CD14-positive monocyte (primary cell): ENCODE results near the gene HTRA3. TPM values are rescaled to one million over a fixed set of nuclear protein-coding genes. Genes with fewer than 3 reads are reported as not detected.

Source experiments
- DNase-seq, 3 donors: peaks; one replicate each; pipeline ENCODE4 v3.0.0-alpha.2; 2011 to 2022
- H2AFZ ChIP-seq: 2 replicates; pipeline ENCODE4 v1.6.0; 2012; ENCODE audit warnings: mild to moderate bottlenecking, low read depth, low read length, inconsistent platforms; ENCODE audit not compliant: insufficient read depth, poor library complexity, severe bottlenecking
- H3K27ac ChIP-seq, 2 donors: 1 replicate in 1 of 2; 2 replicates in 1 of 2; pipeline ENCODE4 v1.5.1; 2012 to 2013; ENCODE audit warnings: low read length in 2 of 2, control low read depth in 1 of 2, inconsistent platforms in 1 of 2, low read depth in 1 of 2, mild to moderate bottlenecking in 1 of 2
- H3K27me3 ChIP-seq, 2 donors: one replicate each; pipeline versions ENCODE4 v1.6.0 to v1.6.1; 2011 to 2013; ENCODE audit warnings: low read length in 2 of 2; ENCODE audit not compliant: control insufficient read depth in 2 of 2, insufficient read depth in 2 of 2
- H3K36me3 ChIP-seq, 2 donors: replicated peaks in 1 of 2; 1 replicate in 1 of 2; 2 replicates in 1 of 2; pipeline versions ENCODE4 v1.5.1 to v1.6.1; 2012 to 2013; ENCODE audit warnings: low read length in 2 of 2, control low read depth in 1 of 2, inconsistent platforms in 1 of 2, mild to moderate bottlenecking in 1 of 2; ENCODE audit not compliant: insufficient read depth in 2 of 2, control insufficient read depth in 1 of 2
- H3K4me1 ChIP-seq, 2 donors: 1 replicate in 1 of 2; 2 replicates in 1 of 2; pipeline versions ENCODE4 v1.5.1 to v1.6.1; 2012 to 2013; ENCODE audit warnings: low read length in 2 of 2, control low read depth in 1 of 2, inconsistent platforms in 1 of 2, mild to moderate bottlenecking in 1 of 2, moderate library complexity in 1 of 2; ENCODE audit not compliant: insufficient read depth in 2 of 2, control insufficient read depth in 1 of 2
- H3K4me2 ChIP-seq: replicated peaks from 2 replicates; pipeline ENCODE3; 2012; ENCODE audit warnings: low read length, moderate library complexity, mild to moderate bottlenecking; ENCODE audit not compliant: poor library complexity, severe bottlenecking; ENCODE audit errors: extremely low read depth
- H3K4me3 ChIP-seq, 3 experiments: fragments of 200-600 bp in 1 of 3; sonication (generic) in 1 of 3; replicated peaks in 1 of 3; 1 replicate in 2 of 3; 2 replicates in 1 of 3; pipeline ENCODE4 v1.5.1; 2011 to 2013; ENCODE audit warnings: low read length in 3 of 3, mild to moderate bottlenecking in 3 of 3, control low read depth in 2 of 3, low read depth in 2 of 3, inconsistent platforms in 1 of 3, moderate library complexity in 1 of 3
- H3K79me2 ChIP-seq: 2 replicates; pipeline ENCODE4 v1.6.0; 2012; ENCODE audit warnings: mild to moderate bottlenecking, control low read depth, inconsistent platforms, low read length, moderate library complexity; ENCODE audit not compliant: insufficient read depth
- H3K9ac ChIP-seq: 2 replicates; pipeline ENCODE4 v1.6.0; 2017; ENCODE audit warnings: low read length, mild to moderate bottlenecking; ENCODE audit not compliant: insufficient read depth, poor library complexity, severe bottlenecking
- H3K9me3 ChIP-seq, 2 donors: replicated peaks in 1 of 2; 1 replicate in 1 of 2; 2 replicates in 1 of 2; pipeline versions ENCODE4 v1.5.1 to v1.6.1; 2012 to 2013; ENCODE audit warnings: low read length in 2 of 2, control low read depth in 1 of 2; ENCODE audit not compliant: control insufficient read depth in 1 of 2, insufficient read depth in 1 of 2
- H4K20me1 ChIP-seq: 2 replicates; pipeline ENCODE4 v1.6.0; 2012; ENCODE audit warnings: mild to moderate bottlenecking, low read length, control low read depth, moderate library complexity; ENCODE audit not compliant: insufficient read depth
- H3K27ac Mint-ChIP-seq, 7 donors: one replicate each; pipeline ENCODE4 v1.8.0; 2020; ENCODE audit warnings: mild to moderate bottlenecking in 7 of 7, mixed read lengths in 7 of 7, moderate library complexity in 6 of 7, inconsistent platforms in 2 of 7
- H3K27me3 Mint-ChIP-seq, 3 donors: one replicate each; pipeline ENCODE4 v1.8.0; 2021 to 2022; ENCODE audit warnings: low read depth in 3 of 3, mild to moderate bottlenecking in 3 of 3, mixed read lengths in 3 of 3, moderate library complexity in 3 of 3, inconsistent platforms in 1 of 3
- H3K36me3 Mint-ChIP-seq, 2 donors: one replicate each; pipeline ENCODE4 v1.8.0; 2020; ENCODE audit warnings: mixed read lengths in 2 of 2, inconsistent platforms in 1 of 2, mild to moderate bottlenecking in 1 of 2
- H3K4me1 Mint-ChIP-seq: one replicate; pipeline ENCODE4 v1.8.0; 2020; ENCODE audit warnings: mild to moderate bottlenecking, mixed read lengths
- H3K4me3 Mint-ChIP-seq, 2 donors: one replicate each; pipeline ENCODE4 v1.8.0; 2020; ENCODE audit warnings: mild to moderate bottlenecking in 2 of 2, mixed read lengths in 2 of 2, moderate library complexity in 1 of 2
- H3K9me3 Mint-ChIP-seq, 7 donors: one replicate each; pipeline ENCODE4 v1.8.0; 2020 to 2022; ENCODE audit warnings: mixed read lengths in 7 of 7, mild to moderate bottlenecking in 6 of 7, moderate library complexity in 6 of 7, inconsistent platforms in 2 of 7
- CTCF ChIP-seq: fragments of 200-600 bp; IDR thresholded peaks from one replicate; pipeline ENCODE4 v1.8.0; 2022; ENCODE audit warnings: antibody characterized with exemption, mild to moderate bottlenecking
- WGBS: methylation state at CpG from one replicate; pipeline ENCODE4 v1.1.5; 2013; ENCODE audit warnings: missing lambda C conversion rate; ENCODE audit not compliant: insufficient coverage; 5-methylcytosine and 5-hydroxymethylcytosine counted together
- intact Hi-C, 2 donors: fragments of 100-400 bp; cut with micrococcal nuclease; formaldehyde crosslinking; loops; one replicate each; pipeline versions ENCODE4 v1.15.0 to v1.15.1; 2023
- polyA plus RNA-seq, 3 donors: library from polyadenylated mRNA; depleted of rRNA in 1 of 3; unstranded in 2 of 3; stranded (reverse) in 1 of 3; fragments of 300-500 nt in 2 of 3; fragments of >200 nt in 1 of 3; fragmentation: Illumina TruSeq in 2 of 3; gene quantifications; 1 replicate in 2 of 3; 2 replicates in 1 of 3; pipeline ENCODE4 v1.2.3, GENCODE V29; 2012 to 2021

HTRA3 gene
- polyA plus RNA-seq, 3 donors: not detected

DNA sequence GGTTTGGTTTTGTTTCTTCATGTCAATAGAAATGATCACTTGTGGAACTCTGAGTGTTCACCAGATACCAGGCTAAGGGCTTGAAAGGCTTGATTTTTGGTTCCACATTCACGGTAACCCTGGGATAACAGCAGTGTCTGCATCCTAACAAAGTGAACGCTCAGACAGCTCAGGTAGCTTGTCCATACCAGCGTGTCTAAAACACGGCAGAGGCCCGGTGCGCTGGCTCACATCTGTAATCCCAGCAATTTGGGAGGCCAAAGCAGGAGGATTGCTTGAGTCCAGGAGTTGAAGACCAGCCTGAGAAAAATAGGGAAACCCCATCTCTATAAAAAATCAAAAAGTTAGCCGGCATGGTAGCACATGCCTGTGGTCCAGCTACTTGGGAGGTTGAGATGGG is 49.0 kb downstream of the HTRA3 start:
- Histone ChIP-seq H3K36me3 (no peaks in the 10 kb centered on the region), H2AFZ (no peak overlapping the region), H4K20me1 (no peaks in the 10 kb centered on the region), H3K79me2 (no peaks in the 10 kb centered on the region), H3K4me1 (peaks cover 5 to 6% of the 10 kb centered on the region in 2 donors), H3K27me3 (no peaks in the 10 kb centered on the region), H3K27ac (no peak overlapping the region), H3K4me3 (no peak overlapping the region), H3K4me2 (no peak overlapping the region), H3K9ac (no peak overlapping the region), H3K9me3 (no peaks in the 10 kb centered on the region)
- no peaks in the 10 kb centered on the region for H3K36me3 Mint-ChIP-seq
- intact Hi-C loops: no loop called here
- H3K27me3 Mint-ChIP-seq: no peaks in the 10 kb centered on the region
- H3K27ac Mint-ChIP-seq: no peak overlapping the region
- H3K9me3 Mint-ChIP-seq: peaks cover 0 to 3% (median 0%) of the 10 kb centered on the region in 7 donors
- H3K4me3 Mint-ChIP-seq: no peak overlapping the region
- WGBS: 96% methylated on average over 6 of the region's 7 CpGs
- H3K4me1 Mint-ChIP-seq: peaks cover 19% of the 10 kb centered on the region
- DNase-seq: no peak
- TF ChIP-seq CTCF: no peak

GRCh38 chr4:8319061-8319460 is 49.5 kb downstream of the HTRA3 start:
- Mint-ChIP-seq H3K4me3 (no peak overlapping the region), H3K27me3 (no peaks in the 10 kb centered on the region), H3K27ac (peak overlapping the region in 1 of 7 donors; percentile 6), H3K4me1 (peaks cover 19% of the 10 kb centered on the region), H3K36me3 (no peaks in the 10 kb centered on the region), H3K9me3 (peaks cover 0 to 2% (median 0%) of the 10 kb centered on the region in 7 donors)
- Histone ChIP-seq H3K79me2 (no peaks in the 10 kb centered on the region), H2AFZ (no peak overlapping the region), H3K27ac (no peak overlapping the region), H4K20me1 (no peaks in the 10 kb centered on the region), H3K4me3 (no peak overlapping the region), H3K36me3 (no peaks in the 10 kb centered on the region), H3K4me1 (peaks cover 5 to 6% of the 10 kb centered on the region in 2 donors), H3K27me3 (no peaks in the 10 kb centered on the region), H3K9ac (no peak overlapping the region), H3K4me2 (no peak overlapping the region), H3K9me3 (no peaks in the 10 kb centered on the region)
- 86% methylated on average over 5 of the region's 6 CpGs for WGBS
- intact Hi-C loops: no loop called here
- DNase-seq: no peak
- no peak for TF ChIP-seq CTCF
